ENCODE results near the gene MEGF8. TPM values are rescaled to one million over a fixed set of nuclear protein-coding genes. Genes with fewer than 3 reads are reported as not detected.
A peak's percentile ranks its signal among the peaks of the same experiment; 100 is the strongest.

The MEGF8 gene
- total RNA-seq, 1 experiment from 2014 or later: 7.7 TPM

DNA sequence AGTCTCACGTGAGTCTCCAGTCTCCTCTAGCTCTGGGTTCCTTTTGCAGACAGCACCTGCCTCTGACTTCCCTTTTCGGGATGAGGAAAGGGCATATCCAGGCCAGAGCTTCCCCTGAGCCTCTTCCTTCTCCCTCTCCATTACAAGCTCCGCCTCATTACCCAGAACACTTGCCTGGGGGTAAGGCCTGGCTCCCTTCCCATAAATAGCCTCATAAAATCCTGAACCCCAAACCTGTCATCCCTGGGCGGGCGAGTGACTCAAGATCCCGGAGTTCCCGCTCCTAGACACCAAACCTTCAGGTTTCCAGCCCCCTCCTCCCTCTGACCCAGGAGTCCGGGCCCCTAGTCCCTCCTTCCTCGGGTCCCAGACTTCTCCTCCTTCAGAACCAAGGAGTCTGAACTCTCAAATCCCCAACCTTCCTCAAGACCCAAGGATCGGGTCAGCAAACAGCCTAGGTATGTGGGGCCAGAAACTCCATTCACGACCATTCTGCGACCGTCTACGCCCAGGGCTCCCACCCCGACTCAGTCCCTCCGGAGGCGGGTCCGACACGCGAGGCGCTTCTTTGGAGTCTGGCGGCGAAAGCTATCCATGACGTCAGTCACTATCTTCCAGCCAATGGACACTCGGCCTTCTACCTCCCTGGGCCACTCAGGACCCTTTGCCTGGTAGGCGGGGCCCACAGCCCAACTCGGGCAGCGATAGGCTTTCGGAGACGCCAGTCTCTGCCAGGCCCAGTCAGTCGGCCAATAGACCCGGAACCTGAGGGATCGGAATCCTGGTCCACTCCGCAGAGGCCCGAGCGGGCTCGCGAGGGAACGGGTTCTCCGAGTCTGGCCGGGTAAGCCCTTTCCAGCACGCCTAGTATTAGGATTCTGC is 71.2 kb downstream of the MEGF8 start:
- Histone ChIP-seq H3K9me3 (ENCODE audit: low read length) (no peaks in the 10 kb centered on the region), H4K20me1 (ENCODE audit: low read length) (no peaks in the 10 kb centered on the region), H3K27me3 (ENCODE audit: low read length) (no peaks in the 10 kb centered on the region), H3K4me1 (ENCODE audit: insufficient read depth, low read length) (peaks cover 17% of the 10 kb centered on the region), H2AFZ (ENCODE audit: low read length) (peak overlapping the region; percentile 96), H3F3A (ENCODE audit: low read length, unreplicated experiment) (no peaks in the 10 kb centered on the region), H3K4me3 (ENCODE audit: low read length) (peak overlapping the region; percentile 81), H3K9me2 (replicated peaks; ENCODE audit: low read length) (no peaks in the 10 kb centered on the region), H3K4me2 (ENCODE audit: low read length) (peak overlapping the region; percentile 94), H3K36me3 (ENCODE audit: low read depth, low read length) (no peaks in the 10 kb centered on the region), H3K27ac (ENCODE audit: low read length) (peak overlapping the region; percentile 90), H3K9ac (ENCODE audit: low read length) (peak overlapping the region; percentile 80), H3K79me2 (ENCODE audit: low read length) (peaks cover 9% of the 10 kb centered on the region)
- TSS peak; percentile 89 for BruUV-seq (replicated peaks)
- POLR2A ChIA-PET (ENCODE audit: unreplicated experiment): interaction anchor here (0.6 kb wide), 1 partner anchor 330 kb away, joined by 3 read pairs; no protein-coding TSS in a partner anchor
- TF ChIP-seq EZH2phosphoT487 (IDR thresholded peaks at IDR 0.05; ENCODE audit: borderline replicate concordance, low read length) (no peak), EZH2 (IDR thresholded peaks at IDR 0.05; ENCODE audit: low read length, unreplicated experiment) (no peak)
- TF ChIP-seq, protein P1, sequence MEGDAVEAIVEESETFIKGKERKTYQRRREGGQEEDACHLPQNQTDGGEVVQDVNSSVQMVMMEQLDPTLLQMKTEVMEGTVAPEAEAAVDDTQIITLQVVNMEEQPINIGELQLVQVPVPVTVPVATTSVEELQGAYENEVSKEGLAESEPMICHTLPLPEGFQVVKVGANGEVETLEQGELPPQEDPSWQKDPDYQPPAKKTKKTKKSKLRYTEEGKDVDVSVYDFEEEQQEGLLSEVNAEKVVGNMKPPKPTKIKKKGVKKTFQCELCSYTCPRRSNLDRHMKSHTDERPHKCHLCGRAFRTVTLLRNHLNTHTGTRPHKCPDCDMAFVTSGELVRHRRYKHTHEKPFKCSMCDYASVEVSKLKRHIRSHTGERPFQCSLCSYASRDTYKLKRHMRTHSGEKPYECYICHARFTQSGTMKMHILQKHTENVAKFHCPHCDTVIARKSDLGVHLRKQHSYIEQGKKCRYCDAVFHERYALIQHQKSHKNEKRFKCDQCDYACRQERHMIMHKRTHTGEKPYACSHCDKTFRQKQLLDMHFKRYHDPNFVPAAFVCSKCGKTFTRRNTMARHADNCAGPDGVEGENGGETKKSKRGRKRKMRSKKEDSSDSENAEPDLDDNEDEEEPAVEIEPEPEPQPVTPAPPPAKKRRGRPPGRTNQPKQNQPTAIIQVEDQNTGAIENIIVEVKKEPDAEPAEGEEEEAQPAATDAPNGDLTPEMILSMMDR (conservative IDR thresholded peaks at IDR 0.05; ENCODE audit: low read depth, low read length): no peak
- ATAC-seq (peak; percentile 95), DNase-seq (peak; percentile 98)
- intact Hi-C loops (cut with micrococcal nuclease): no loop called here
- CTCF ChIA-PET: interaction anchor here (0.6 kb wide), 1 partner anchor 150 kb away, joined by 3 read pairs; no protein-coding TSS in a partner anchor

- peak overlapping the region; percentile 80 for H3K9ac ChIP-seq (ENCODE audit: low read length)
- POLR2A ChIA-PET (ENCODE audit: unreplicated experiment): no interaction called here
- peak overlapping the region; percentile 32; the same call in 1 of the 2 replicates for H3K27ac ChIP-seq (ENCODE audit: low read length)
- H3K36me3 ChIP-seq (ENCODE audit: low read depth, low read length): no peaks in the 10 kb centered on the region
- no peaks in the 10 kb centered on the region for H3K27me3 ChIP-seq (ENCODE audit: low read length)
- H3K9me2 ChIP-seq (replicated peaks; ENCODE audit: low read length): no peaks in the 10 kb centered on the region
- H3F3A ChIP-seq (ENCODE audit: low read length, unreplicated experiment): no peaks in the 10 kb centered on the region
- H4K20me1 ChIP-seq (ENCODE audit: low read length): no peaks in the 10 kb centered on the region
- peak overlapping the region; percentile 94 for H3K4me2 ChIP-seq (ENCODE audit: low read length)
- peaks cover 17% of the 10 kb centered on the region for H3K4me1 ChIP-seq (ENCODE audit: insufficient read depth, low read length)
- no peaks in the 10 kb centered on the region for H3K9me3 ChIP-seq (ENCODE audit: low read length)
- peaks cover 9% of the 10 kb centered on the region for H3K79me2 ChIP-seq (ENCODE audit: low read length)
- ATAC-seq (no peak), DNase-seq (no peak)
- TF ChIP-seq EZH2 (IDR thresholded peaks at IDR 0.05; ENCODE audit: low read length, unreplicated experiment): no peak
- TF ChIP-seq EZH2phosphoT487 (IDR thresholded peaks at IDR 0.05; ENCODE audit: borderline replicate concordance, low read length): no peak
- TF ChIP-seq, protein P1 (conservative IDR thresholded peaks at IDR 0.05; ENCODE audit: low read depth, low read length): no peak
- CTCF ChIA-PET: no interaction called here
- TSS peak; percentile 92 for BruUV-seq (replicated peaks)
- intact Hi-C loops (cut with micrococcal nuclease): no loop called here
- H3K4me3 ChIP-seq (ENCODE audit: low read length): peak overlapping the region; percentile 81
- H2AFZ ChIP-seq (ENCODE audit: low read length): peak overlapping the region; percentile 96
Observed at GRCh38 chr19:42397263-42398166, 72.1 kb downstream of the MEGF8 start.
